GM12801 (cell line): ENCODE results near the gene UQCRQ.

Source experiments
- TF ChIP-seq, protein P1 (sequence below): IDR thresholded peaks from one replicate; pipeline ENCODE4 v1.5.1; 2011; ENCODE audit warnings: control low read depth; ENCODE audit not compliant: insufficient read length; ENCODE audit errors: extremely low read depth

UQCRQ gene

DNA sequence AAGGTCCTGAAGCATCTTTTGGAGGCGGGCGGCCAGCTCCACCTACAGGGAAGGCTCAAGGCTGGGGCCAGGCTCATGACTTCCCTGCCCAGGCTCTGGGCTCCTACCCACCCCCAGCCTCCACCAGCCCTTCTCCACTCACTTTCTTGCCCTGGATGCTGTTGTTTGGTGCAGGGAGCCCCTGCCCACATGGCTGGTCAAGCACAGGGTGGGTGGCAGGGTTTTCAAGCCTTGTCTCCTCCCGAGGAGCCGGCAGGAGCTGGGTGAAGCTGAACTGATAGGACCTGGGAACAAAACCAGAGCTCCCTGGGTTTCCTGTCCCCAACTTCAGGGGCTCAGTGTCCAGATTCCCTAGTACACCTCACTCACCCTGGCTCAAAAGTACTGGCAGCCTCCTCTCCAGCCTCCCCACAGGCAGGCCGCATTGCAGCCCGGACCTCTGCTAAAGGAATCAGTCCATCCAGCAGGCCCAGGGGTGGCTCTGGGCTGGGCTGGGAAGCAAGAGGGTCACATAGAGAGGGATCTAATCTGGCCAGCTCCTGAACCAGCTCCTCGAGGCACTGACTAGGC, 42.9 kb upstream of the UQCRQ start:
- TF ChIP-seq, protein P1, sequence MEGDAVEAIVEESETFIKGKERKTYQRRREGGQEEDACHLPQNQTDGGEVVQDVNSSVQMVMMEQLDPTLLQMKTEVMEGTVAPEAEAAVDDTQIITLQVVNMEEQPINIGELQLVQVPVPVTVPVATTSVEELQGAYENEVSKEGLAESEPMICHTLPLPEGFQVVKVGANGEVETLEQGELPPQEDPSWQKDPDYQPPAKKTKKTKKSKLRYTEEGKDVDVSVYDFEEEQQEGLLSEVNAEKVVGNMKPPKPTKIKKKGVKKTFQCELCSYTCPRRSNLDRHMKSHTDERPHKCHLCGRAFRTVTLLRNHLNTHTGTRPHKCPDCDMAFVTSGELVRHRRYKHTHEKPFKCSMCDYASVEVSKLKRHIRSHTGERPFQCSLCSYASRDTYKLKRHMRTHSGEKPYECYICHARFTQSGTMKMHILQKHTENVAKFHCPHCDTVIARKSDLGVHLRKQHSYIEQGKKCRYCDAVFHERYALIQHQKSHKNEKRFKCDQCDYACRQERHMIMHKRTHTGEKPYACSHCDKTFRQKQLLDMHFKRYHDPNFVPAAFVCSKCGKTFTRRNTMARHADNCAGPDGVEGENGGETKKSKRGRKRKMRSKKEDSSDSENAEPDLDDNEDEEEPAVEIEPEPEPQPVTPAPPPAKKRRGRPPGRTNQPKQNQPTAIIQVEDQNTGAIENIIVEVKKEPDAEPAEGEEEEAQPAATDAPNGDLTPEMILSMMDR: no peak

DNA sequence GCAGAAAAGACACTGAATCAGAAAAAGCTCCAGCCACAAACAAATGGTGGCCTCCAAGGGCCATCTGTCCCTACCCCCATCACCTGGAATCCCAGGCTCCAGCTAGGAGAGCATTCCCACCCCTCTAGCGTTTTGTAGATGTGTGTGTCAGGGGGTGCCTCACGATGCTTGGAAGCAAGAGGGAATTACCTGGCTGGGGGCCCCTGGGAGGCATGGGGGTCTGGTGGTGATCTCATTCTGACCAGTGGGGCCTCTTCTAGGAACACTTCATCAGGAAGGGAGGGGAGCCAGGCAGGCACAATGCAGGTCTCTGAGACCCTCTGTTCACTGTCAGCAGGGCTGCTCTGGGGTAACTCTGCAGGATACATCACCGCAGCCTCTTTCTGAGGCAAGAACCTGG, 42.0 kb upstream of the UQCRQ start:
- TF ChIP-seq, protein P1: no peak

DNA sequence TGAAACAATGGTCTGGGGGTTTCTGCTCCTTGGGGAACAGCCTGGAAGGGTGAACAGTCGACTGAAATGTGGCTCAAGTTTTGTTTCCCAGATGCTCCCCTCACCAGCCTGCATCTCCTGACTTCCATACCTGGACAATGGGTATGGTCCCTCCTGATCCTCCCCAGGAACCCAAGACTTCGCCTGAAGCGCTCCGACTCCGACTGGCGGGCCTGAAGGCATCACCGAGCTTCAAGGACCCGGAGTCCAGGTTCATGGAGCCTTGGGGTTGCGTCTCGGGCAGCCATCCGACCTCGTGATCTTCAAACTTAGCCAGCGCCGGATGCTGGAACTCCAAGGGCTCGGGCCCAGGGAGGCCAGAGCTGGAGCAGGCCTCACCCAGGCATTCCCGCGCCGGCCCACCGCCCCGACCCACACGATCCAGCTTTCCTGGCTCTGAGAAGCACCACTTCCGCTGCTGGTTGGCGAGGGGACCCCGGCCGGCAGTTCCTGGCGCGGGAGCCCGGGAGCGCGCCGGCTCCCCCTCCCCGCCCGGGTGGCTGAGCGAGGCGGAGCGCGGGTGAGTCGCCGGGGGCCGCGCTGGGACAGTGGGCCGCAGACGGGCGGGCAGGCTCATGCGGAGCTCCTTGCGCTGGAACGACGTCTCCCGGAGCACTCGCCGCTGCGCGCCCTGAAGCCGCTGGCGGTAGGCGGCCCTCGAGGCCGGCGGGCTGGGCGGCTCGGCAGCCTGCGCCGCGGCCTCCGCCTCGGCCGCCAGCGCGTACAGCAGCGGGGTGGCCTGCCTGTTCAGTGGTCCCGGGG, 41.2 kb upstream of the UQCRQ start:
- TF ChIP-seq, protein P1: no peak

DNA sequence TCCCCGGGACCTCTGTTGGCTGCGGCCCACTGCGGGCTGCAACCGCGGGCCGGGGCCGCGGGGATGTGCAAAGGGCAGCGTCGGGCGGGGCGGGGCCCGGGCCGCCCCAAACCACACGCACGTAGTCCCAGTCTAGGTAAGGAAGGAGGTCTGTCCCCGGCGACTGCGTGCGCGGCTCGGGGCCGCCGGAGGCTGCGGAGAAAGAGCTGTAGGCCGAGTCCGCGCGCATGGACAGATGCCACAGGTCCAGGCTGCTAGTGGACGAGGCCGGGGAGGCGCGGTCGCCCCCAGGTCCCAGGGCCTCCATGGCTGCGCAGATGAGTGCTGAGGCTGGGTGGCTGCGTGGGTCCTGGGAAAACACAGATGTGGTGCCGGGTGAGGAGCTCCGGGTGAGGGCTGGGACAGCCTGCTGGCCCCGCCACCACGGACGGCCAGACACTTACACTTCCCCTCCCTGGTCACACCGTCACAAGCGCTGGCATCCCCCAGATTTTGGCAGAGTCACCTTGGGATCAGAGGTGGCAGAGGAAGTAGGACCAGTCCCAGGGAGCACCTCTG, 40.5 kb upstream of the UQCRQ start:
- TF ChIP-seq, protein P1: no peak

DNA sequence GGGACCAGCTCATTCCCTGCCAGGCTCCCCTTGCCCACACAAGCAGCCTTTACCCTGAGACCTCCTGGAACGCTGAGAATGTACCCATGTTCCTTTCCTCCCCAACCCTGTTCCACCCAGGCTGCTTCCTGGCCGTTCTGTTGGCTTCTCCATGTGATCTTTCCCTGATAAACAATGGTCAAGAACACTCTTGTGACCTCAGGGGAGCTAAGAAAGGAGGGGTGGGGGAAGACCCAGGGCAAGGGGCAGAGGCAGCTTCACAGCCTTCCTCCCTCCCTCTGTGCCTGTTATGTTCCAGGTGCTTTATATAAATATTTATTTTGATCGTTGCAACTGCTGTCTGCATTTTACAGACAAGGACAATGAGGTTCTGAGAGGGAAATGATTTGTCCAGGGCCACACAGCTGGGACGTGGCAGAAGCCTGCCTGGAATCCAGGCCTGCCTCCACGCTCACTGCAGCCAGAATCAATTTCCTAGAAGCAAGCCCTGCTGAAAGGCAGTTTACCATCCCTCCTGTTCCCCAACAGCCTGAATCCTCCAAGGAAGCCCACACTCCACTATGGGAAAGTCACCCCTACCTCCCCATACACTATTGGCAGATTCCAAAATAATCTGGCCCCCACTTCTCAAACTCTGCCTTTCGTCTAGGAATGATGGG, 39.9 kb upstream of the UQCRQ start:
- TF ChIP-seq, protein P1: no peak

DNA sequence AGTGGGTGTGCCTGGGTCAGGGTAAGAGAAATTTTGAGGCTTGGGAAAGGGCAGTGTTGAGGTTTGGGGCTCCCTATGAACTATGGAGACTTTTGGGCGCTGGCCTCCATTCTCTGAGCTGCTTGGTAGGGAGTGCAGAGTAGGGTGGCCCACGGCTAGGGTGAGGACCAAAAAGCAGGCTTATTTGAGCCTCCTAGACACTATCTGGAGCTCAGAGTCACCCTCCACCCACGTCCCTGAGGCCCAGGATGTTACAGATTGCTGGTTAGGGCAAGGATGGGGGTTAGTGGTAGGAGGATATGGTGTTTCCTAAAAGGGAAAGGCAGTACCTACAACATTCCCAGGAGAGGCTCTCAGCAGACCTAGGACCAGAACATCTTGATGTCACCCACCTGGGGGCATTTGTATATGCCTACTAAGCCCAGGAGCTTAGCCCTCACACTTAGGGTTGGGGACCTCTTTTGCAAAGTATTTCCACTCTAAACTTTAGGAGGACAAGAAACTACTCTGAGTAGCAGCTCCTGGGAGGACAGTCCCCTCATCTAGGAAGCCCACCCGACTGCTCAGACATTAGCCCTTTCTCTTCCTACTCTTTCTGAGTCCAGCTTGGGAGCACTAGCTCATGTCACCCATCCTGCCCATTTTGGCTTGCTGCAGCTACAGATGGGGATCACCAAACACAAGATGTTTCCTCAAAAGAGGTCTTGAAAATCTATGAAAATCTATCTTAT, 38.3 kb upstream of the UQCRQ start:
- TF ChIP-seq, protein P1: no peak
